GM12878 (cell line): ENCODE results near the gene PRDM15. TPM values are rescaled to one million over a fixed set of nuclear protein-coding genes. Genes with fewer than 3 reads are reported as not detected.
A peak's percentile ranks its signal among the peaks of the same experiment; 100 is the strongest.

Source experiments
- ATAC-seq: fragments of 200-7000 bp; cut with Tn5 transposase; 3 replicates; pipeline ENCODE4 v1.9.1; 2020; ENCODE audit warnings: mild to moderate bottlenecking, moderate library complexity
- BruUV-seq: library from RNA; stranded (reverse); fragments of 400-500 nt; replicated peaks from 2 replicates; lab custom pipeline; 2021; lab: Mats Ljungman, UMichigan
- CTCF ChIA-PET: fragments of 300-600 bp; sonication (Branson Sonifier 250); formaldehyde crosslinking; extraction: SDS; loops from one replicate; lab custom pipeline; 2021; ENCODE audit warnings: inconsistent platforms; lab: Yijun Ruan, JAX
- POLR2A ChIA-PET: fragments of 350-600 bp; formaldehyde crosslinking; extraction: SDS; loops from one replicate; lab custom pipeline; 2021; ENCODE audit warnings: inconsistent platforms; lab: Charles Lee
- RAD21 ChIA-PET: fragments of 300-600 bp; sonication (Branson Sonifier 250); formaldehyde crosslinking; loops from one replicate; lab custom pipeline; 2023; ENCODE audit warnings: antibody characterized with exemption; ENCODE audit not compliant: unreplicated experiment; lab: Charles Lee
- SMC1A ChIA-PET: fragments of 300-600 bp; sonication (Branson Sonifier 250); formaldehyde crosslinking; loops from one replicate; lab custom pipeline; 2023; ENCODE audit not compliant: unreplicated experiment, uncharacterized antibody; lab: Charles Lee
- DNase-seq: peaks from one replicate; pipeline ENCODE4 v3.0.0-alpha.2; 2011; ENCODE audit warnings: low read depth, low spot score
- FAIRE-seq: peaks from 3 replicates; lab custom pipeline; 2011; peaks lifted over from hg19 to GRCh38; lab: Jason Lieb, UNC
- H2AFZ ChIP-seq: 2 replicates; pipeline ENCODE4 v1.6.0; 2011; ENCODE audit warnings: low read depth, low read length, control low read depth; ENCODE audit not compliant: control insufficient read depth
- H3K27ac ChIP-seq: 2 replicates; pipeline ENCODE4 v1.5.1; 2011; ENCODE audit warnings: control low read depth; ENCODE audit not compliant: control insufficient read depth, insufficient read depth
- H3K27me3 ChIP-seq, 2 experiments: replicated peaks in 1 of 2; 2 replicates each; pipeline versions ENCODE4 v1.6.0 to v1.6.1; 2011; ENCODE audit warnings: low read length in 1 of 2; ENCODE audit not compliant: control insufficient read depth in 2 of 2, insufficient read depth in 2 of 2
- H3K36me3 ChIP-seq, 2 experiments: 2 replicates each; pipeline ENCODE4 v1.5.1; 2011; ENCODE audit warnings: low read length in 1 of 2; ENCODE audit not compliant: control insufficient read depth in 2 of 2, insufficient read depth in 2 of 2
- H3K4me1 ChIP-seq: 2 replicates; pipeline ENCODE4 v1.6.1; 2011; ENCODE audit warnings: mild to moderate bottlenecking, low read length, moderate library complexity, mixed read lengths; ENCODE audit not compliant: control insufficient read depth, insufficient read depth
- H3K4me2 ChIP-seq: 2 replicates; pipeline ENCODE4 v1.6.0; 2011; ENCODE audit warnings: control low read depth; ENCODE audit not compliant: control insufficient read depth, insufficient read depth
- H3K4me3 ChIP-seq: fragments of 200-600 bp; sonication (generic); 2 replicates; pipeline ENCODE4 v1.5.1; 2016
- H3K79me2 ChIP-seq: 2 replicates; pipeline ENCODE4 v1.6.0; 2011; ENCODE audit warnings: low read length; ENCODE audit not compliant: control insufficient read depth, insufficient read depth
- H3K9ac ChIP-seq: 2 replicates; pipeline ENCODE4 v1.8.0; 2011; ENCODE audit warnings: low read length, control low read depth, mixed read lengths; ENCODE audit not compliant: control insufficient read depth, insufficient read depth
- H3K9me3 ChIP-seq: replicated peaks from 3 replicates; pipeline ENCODE4 v1.5.1; 2011; ENCODE audit warnings: mild to moderate bottlenecking, low read length; ENCODE audit not compliant: control insufficient read depth, insufficient read depth
- H4K20me1 ChIP-seq: 2 replicates; pipeline ENCODE4 v1.6.0; 2011; ENCODE audit not compliant: control insufficient read depth, insufficient read depth
- CBX3 ChIP-seq: fragments of 200-600 bp; sonication (generic); IDR thresholded peaks from 2 replicates; pipeline ENCODE4 v1.6.1; 2016; ENCODE audit warnings: low read depth, borderline replicate concordance
- FOS ChIP-seq: IDR thresholded peaks from 3 replicates; pipeline ENCODE4 v1.6.1; 2011; ENCODE audit warnings: borderline replicate concordance; ENCODE audit not compliant: insufficient read length; ENCODE audit errors: extremely low read depth
- MTA3 ChIP-seq: IDR thresholded peaks from 2 replicates; pipeline ENCODE4 v1.6.1; 2012; ENCODE audit warnings: low read length, inconsistent platforms, borderline replicate concordance
- MYB ChIP-seq: fragments of 150-350 bp; IDR thresholded peaks from 2 replicates; pipeline ENCODE4 v1.6.1; 2014; ENCODE audit warnings: mild to moderate bottlenecking, low read depth, low read length, borderline replicate concordance
- RB1 ChIP-seq: fragments of 450-650 bp; formaldehyde crosslinking; IDR thresholded peaks from 2 replicates; pipeline ENCODE4 v1.6.1; 2017; ENCODE audit warnings: mild to moderate bottlenecking, borderline replicate concordance
- TARDBP ChIP-seq: IDR thresholded peaks from 2 replicates; pipeline ENCODE4 v1.6.1; 2016; ENCODE audit warnings: borderline replicate concordance
- TCF3 ChIP-seq: IDR thresholded peaks from 2 replicates; pipeline ENCODE4 v1.6.1; 2012; ENCODE audit warnings: low read depth, mild to moderate bottlenecking, low read length, borderline replicate concordance; ENCODE audit not compliant: insufficient read depth
- WGBS: methylation state at CpG from one replicate; pipeline ENCODE4 v1.1.6; 2016; ENCODE audit warnings: low lambda C conversion rate; ENCODE audit not compliant: insufficient replicate concordance, insufficient coverage; ENCODE audit errors: missing lambda C conversion rate; 5-methylcytosine and 5-hydroxymethylcytosine counted together
- in situ Hi-C: fragments of 300-500 bp; cut with MboI; formaldehyde crosslinking; loops from 9 replicates; pipeline ENCODE4 v1.14.3; 2018; ENCODE audit warnings: mixed read lengths
- intact Hi-C: fragments of 100-400 bp; cut with micrococcal nuclease; formaldehyde crosslinking; loops from one replicate; pipeline ENCODE4 v1.14.2; 2022; ENCODE audit not compliant: unreplicated experiment
- polyA plus RNA-seq, 11 experiments: library from polyadenylated mRNA; depleted of rRNA in 4 of 11; unstranded in 6 of 11; stranded (reverse) in 5 of 11; fragments of >200 nt; fragmentation: Nextera tagmentation in 4 of 11; fragmentation: Illumina TruSeq in 1 of 11; extraction: Ambion mirVana in 4 of 11; extraction: Trizol in 1 of 11; gene quantifications; 1 replicate in 1 of 11; 2 replicates in 10 of 11; pipeline versions ENCODE4 v1.2.1 to v1.2.3, GENCODE V29; 2011 to 2016; ENCODE audit warnings: inconsistent platforms in 2 of 11, missing spikeins in 2 of 11, low read depth in 1 of 11
- total RNA-seq, 4 experiments: library from RNA; depleted of rRNA in 3 of 4; stranded (reverse); fragments of >200 nt in 3 of 4; fragmentation: Illumina TruSeq in 1 of 4; extraction: Trizol in 1 of 4; gene quantifications; 2 replicates each; pipeline versions ENCODE4 v1.2.1 to v1.2.3, GENCODE V29; 2013 to 2021
- TF ChIP-seq, protein P1 (sequence below): IDR thresholded peaks from 2 replicates; pipeline ENCODE4 v1.6.1; 2011; ENCODE audit warnings: borderline replicate concordance, low read depth, mild to moderate bottlenecking, moderate library complexity, low read length; ENCODE audit not compliant: insufficient read depth, poor library complexity, severe bottlenecking
- TF ChIP-seq, protein P2 (sequence below): IDR thresholded peaks from 2 replicates; pipeline ENCODE4 v1.6.1; 2011; ENCODE audit warnings: mild to moderate bottlenecking, low read depth, low read length, moderate library complexity; ENCODE audit not compliant: insufficient replicate concordance
- TF ChIP-seq, protein P3 (sequence below), 3 experiments: IDR thresholded peaks in 2 of 3; conservative IDR thresholded peaks in 1 of 3; 2 replicates each; pipeline ENCODE4 v1.5.1; 2011; ENCODE audit warnings: low read depth in 3 of 3, low read length in 3 of 3, mild to moderate bottlenecking in 3 of 3, control low read depth in 2 of 3, moderate library complexity in 2 of 3, inconsistent platforms in 1 of 3, mixed read lengths in 1 of 3; ENCODE audit not compliant: control insufficient read depth in 2 of 3, insufficient read depth in 1 of 3; ENCODE audit errors: extremely low read depth in 1 of 3
- TF ChIP-seq, protein P4 (sequence below): fragments of 450-650 bp; IDR thresholded peaks from 2 replicates; pipeline ENCODE4 v1.6.1; 2017; ENCODE audit warnings: antibody characterized with exemption, mild to moderate bottlenecking, moderate library complexity

Gene PRDM15
- total and polyA plus RNA-seq, 10 of the 15 experiments (the other 5 are each of a cell fraction or from before 2014, with no cell fraction given) = 2.2 to 16.0 (median 8.6) TPM

DNA sequence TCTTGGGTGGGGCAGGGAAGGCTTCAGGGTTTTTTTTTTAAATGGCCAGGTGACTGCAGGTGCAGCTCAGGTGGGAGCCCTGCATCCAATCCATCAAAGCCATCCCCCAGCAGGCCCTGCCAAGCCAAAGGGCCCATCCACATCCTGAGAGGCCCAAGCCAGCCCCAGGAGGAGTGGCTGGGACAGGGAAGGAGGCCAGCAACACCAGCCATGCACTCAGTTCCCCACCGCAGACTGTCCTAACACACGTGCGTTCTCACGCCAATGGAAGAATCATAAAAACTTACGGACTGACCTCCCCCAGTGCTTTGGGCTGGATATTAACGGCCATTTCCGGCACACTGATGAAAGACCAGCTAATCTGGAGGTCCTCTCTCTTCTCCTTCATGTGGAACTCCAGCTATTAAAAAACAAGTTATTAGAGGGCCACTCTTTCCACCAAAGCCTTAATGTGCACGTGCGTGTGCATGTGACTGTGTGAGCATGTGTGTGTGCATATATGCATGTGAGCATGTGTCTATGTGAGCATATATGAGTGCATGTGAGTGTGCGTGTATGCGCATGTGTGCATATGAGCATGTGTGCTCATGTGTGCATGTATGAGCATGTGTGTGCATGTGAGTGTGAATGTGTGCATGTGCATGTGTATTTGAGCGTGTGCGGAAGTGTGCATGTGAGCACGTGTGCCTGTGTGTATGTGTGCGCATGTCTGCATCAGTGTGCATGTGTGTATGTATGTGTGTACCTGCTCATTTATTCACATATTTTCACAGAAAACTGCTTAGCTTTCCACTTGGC, 39.6 kb upstream of the PRDM15 start (continued):
- TF ChIP-seq, protein P1, sequence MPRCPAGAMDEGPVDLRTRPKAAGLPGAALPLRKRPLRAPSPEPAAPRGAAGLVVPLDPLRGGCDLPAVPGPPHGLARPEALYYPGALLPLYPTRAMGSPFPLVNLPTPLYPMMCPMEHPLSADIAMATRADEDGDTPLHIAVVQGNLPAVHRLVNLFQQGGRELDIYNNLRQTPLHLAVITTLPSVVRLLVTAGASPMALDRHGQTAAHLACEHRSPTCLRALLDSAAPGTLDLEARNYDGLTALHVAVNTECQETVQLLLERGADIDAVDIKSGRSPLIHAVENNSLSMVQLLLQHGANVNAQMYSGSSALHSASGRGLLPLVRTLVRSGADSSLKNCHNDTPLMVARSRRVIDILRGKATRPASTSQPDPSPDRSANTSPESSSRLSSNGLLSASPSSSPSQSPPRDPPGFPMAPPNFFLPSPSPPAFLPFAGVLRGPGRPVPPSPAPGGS = peak; percentile 98
- 0 out of 2 replicates have a peak, but pooled peaks have one; percentile 40 for TF ChIP-seq TCF3
- no peak for TF ChIP-seq MYB
- TF ChIP-seq, protein P2, sequence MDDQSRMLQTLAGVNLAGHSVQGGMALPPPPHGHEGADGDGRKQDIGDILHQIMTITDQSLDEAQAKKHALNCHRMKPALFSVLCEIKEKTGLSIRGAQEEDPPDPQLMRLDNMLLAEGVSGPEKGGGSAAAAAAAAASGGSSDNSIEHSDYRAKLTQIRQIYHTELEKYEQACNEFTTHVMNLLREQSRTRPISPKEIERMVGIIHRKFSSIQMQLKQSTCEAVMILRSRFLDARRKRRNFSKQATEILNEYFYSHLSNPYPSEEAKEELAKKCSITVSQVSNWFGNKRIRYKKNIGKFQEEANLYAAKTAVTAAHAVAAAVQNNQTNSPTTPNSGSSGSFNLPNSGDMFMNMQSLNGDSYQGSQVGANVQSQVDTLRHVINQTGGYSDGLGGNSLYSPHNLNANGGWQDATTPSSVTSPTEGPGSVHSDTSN = peak; percentile 56
- TF ChIP-seq TARDBP = no peak
- TF ChIP-seq MTA3 = no peak

DNA sequence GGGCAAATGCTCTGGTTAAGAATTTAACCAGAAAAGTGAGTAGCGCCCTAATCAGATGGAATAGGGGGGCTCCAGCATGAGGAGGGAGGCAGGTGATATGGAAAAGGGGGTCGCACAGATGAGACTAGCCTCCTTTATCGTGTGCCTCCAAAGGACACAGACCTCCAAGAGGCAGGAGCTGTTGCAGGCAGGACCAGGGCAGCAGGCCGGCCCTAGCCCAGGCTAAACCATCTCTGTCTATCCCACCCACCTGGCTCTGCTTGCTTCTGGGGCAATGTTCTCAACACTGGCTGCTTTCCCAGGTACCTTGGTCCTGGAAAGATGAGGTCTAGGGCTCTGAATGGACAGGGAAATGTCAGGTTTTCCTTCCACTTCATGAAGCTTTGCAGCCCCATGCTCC, 38.4 kb upstream of the PRDM15 start:
- peaks cover 7% of the 10 kb centered on the region for H3K79me2 ChIP-seq
- no TSS peak for BruUV-seq
- CTCF ChIA-PET = interaction anchor here (0.6 to 1.0 kb wide), 3 partner anchors 8 to 200 kb away, joined by 3 to 5 read pairs (median 3); no protein-coding TSS in a partner anchor
- no peak overlapping the region for H3K9ac ChIP-seq
- SMC1A ChIA-PET = interaction anchor here (0.6 to 1.2 kb wide), 2 partner anchors 11 to 50 kb away, joined by 3 read pairs; no protein-coding TSS in a partner anchor
- no peak overlapping the region for H2AFZ ChIP-seq
- no peak overlapping the region for H3K27ac ChIP-seq
- no peaks in the 10 kb centered on the region for H3K9me3 ChIP-seq
- no peak for FAIRE-seq
- intact Hi-C loops (no loop called here), in situ Hi-C loops (no loop called here)
- H3K4me3 ChIP-seq = no peak overlapping the region
- POLR2A ChIA-PET = interaction anchor here (0.6 kb wide), 1 partner anchor 11 kb away, joined by 5 read pairs; no protein-coding TSS in a partner anchor
- H3K27me3 ChIP-seq = no peaks in the 10 kb centered on the region
- WGBS = 89% methylated on average over 4 of the region's 4 CpGs
- ATAC-seq = no peak
- peaks cover 18 to 21% of the 10 kb centered on the region in 2 experiments for H3K36me3 ChIP-seq
- RAD21 ChIA-PET = interaction anchor here (1.0 kb wide), 1 partner anchor 101 kb away, joined by 4 read pairs; no protein-coding TSS in a partner anchor
- H4K20me1 ChIP-seq = no peaks in the 10 kb centered on the region
- no peak for DNase-seq
- H3K4me2 ChIP-seq = no peak overlapping the region
- peaks cover 16% of the 10 kb centered on the region for H3K4me1 ChIP-seq
- TF ChIP-seq RB1 = no peak
- TF ChIP-seq, protein P3, sequence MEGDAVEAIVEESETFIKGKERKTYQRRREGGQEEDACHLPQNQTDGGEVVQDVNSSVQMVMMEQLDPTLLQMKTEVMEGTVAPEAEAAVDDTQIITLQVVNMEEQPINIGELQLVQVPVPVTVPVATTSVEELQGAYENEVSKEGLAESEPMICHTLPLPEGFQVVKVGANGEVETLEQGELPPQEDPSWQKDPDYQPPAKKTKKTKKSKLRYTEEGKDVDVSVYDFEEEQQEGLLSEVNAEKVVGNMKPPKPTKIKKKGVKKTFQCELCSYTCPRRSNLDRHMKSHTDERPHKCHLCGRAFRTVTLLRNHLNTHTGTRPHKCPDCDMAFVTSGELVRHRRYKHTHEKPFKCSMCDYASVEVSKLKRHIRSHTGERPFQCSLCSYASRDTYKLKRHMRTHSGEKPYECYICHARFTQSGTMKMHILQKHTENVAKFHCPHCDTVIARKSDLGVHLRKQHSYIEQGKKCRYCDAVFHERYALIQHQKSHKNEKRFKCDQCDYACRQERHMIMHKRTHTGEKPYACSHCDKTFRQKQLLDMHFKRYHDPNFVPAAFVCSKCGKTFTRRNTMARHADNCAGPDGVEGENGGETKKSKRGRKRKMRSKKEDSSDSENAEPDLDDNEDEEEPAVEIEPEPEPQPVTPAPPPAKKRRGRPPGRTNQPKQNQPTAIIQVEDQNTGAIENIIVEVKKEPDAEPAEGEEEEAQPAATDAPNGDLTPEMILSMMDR (IDR thresholded peaks at IDR 0.05 in 2 of 3, conservative IDR thresholded peaks at IDR 0.05 in 1 of 3; ENCODE audit: control insufficient read depth in 2 of 3, extremely low read depth in 1 of 3, insufficient read depth in 1 of 3, low read depth in 3 of 3, low read length in 3 of 3) = no peak
- TF ChIP-seq MTA3 = no peak
- TF ChIP-seq, protein P4, sequence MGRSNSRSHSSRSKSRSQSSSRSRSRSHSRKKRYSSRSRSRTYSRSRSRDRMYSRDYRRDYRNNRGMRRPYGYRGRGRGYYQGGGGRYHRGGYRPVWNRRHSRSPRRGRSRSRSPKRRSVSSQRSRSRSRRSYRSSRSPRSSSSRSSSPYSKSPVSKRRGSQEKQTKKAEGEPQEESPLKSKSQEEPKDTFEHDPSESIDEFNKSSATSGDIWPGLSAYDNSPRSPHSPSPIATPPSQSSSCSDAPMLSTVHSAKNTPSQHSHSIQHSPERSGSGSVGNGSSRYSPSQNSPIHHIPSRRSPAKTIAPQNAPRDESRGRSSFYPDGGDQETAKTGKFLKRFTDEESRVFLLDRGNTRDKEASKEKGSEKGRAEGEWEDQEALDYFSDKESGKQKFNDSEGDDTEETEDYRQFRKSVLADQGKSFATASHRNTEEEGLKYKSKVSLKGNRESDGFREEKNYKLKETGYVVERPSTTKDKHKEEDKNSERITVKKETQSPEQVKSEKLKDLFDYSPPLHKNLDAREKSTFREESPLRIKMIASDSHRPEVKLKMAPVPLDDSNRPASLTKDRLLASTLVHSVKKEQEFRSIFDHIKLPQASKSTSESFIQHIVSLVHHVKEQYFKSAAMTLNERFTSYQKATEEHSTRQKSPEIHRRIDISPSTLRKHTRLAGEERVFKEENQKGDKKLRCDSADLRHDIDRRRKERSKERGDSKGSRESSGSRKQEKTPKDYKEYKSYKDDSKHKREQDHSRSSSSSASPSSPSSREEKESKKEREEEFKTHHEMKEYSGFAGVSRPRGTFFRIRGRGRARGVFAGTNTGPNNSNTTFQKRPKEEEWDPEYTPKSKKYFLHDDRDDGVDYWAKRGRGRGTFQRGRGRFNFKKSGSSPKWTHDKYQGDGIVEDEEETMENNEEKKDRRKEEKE = no peak
- no peak for TF ChIP-seq CBX3
- no peak for TF ChIP-seq FOS
